Measurements from ENCODE around the gene PRICKLE1. TPM values are rescaled to one million over a fixed set of nuclear protein-coding genes. Genes with fewer than 3 reads are reported as not detected.

PRICKLE1 gene
- total RNA-seq, 1 experiment from 2014 or later = 7.0 TPM

GRCh38 chr12:42473130-42473529 is 116.4 kb downstream of the PRICKLE1 start:
- peak overlapping the region; percentile 23 for H3K4me2 ChIP-seq
- CTCF ChIA-PET = no interaction called here

GRCh38 chr12:42472376-42472775 is 117.2 kb downstream of the PRICKLE1 start:
- H4K20me1 ChIP-seq (ENCODE audit: insufficient read depth) = no peaks in the 10 kb centered on the region
- H3K27me3 ChIP-seq (ENCODE audit: insufficient read depth, low read depth) = no peaks in the 10 kb centered on the region
- peaks cover 15% of the 10 kb centered on the region for H3F3A ChIP-seq (ENCODE audit: insufficient read depth, low read depth)
- intact Hi-C loops (cut with micrococcal nuclease; ENCODE audit: unreplicated experiment) = no loop called here
- no peak overlapping the region for H2AFZ ChIP-seq
- no peak for DNase-seq
- H3K27ac ChIP-seq = no peak overlapping the region
- no peak overlapping the region for H3K4me3 ChIP-seq
- H3K4me2 ChIP-seq = no peak overlapping the region
- POLR2A ChIA-PET (ENCODE audit: unreplicated experiment) = no interaction called here
- no peaks in the 10 kb centered on the region for H3K36me3 ChIP-seq (ENCODE audit: low read depth)
- peaks cover 9% of the 10 kb centered on the region; the same call in 1 of the 2 replicates for H3K79me2 ChIP-seq (ENCODE audit: low read depth)
- CTCF ChIA-PET = no interaction called here
- no peak for TF ChIP-seq EZH2 (IDR thresholded peaks at IDR 0.05; ENCODE audit: low read depth)
- no peak for TF ChIP-seq CTCF (conservative IDR thresholded peaks at IDR 0.05)
- no peaks in the 10 kb centered on the region for H3K9me3 ChIP-seq (ENCODE audit: insufficient read depth, low read depth)
- peaks cover 33% of the 10 kb centered on the region for H3K4me1 ChIP-seq (replicated peaks; ENCODE audit: insufficient read depth)
- no peaks in the 10 kb centered on the region for H3K9me2 ChIP-seq (ENCODE audit: insufficient read depth)
- no TSS peak for BruUV-seq (replicated peaks)

More at GRCh38 chr12:42473130-42473529, 116.4 kb downstream of the PRICKLE1 start:
- BruUV-seq (replicated peaks) = no TSS peak
- Histone ChIP-seq H3K36me3 (ENCODE audit: low read depth) (no peaks in the 10 kb centered on the region), H3K27ac (peak overlapping the region; percentile 36), H3K4me3 (no peak overlapping the region), H3F3A (ENCODE audit: insufficient read depth, low read depth) (peaks cover 15% of the 10 kb centered on the region), H3K9me2 (ENCODE audit: insufficient read depth) (no peaks in the 10 kb centered on the region), H3K27me3 (ENCODE audit: insufficient read depth, low read depth) (no peaks in the 10 kb centered on the region), H4K20me1 (ENCODE audit: insufficient read depth) (no peaks in the 10 kb centered on the region), H2AFZ (no peak overlapping the region), H3K79me2 (ENCODE audit: low read depth) (peaks cover 11% of the 10 kb centered on the region), H3K4me1 (replicated peaks; ENCODE audit: insufficient read depth) (peaks cover 33% of the 10 kb centered on the region), H3K9me3 (ENCODE audit: insufficient read depth, low read depth) (no peaks in the 10 kb centered on the region)
- peak in 1 of 2 experiments; percentile 67 for DNase-seq
- POLR2A ChIA-PET (ENCODE audit: unreplicated experiment) = no interaction called here
- intact Hi-C loops (cut with micrococcal nuclease; ENCODE audit: unreplicated experiment) = no loop called here
- TF ChIP-seq CTCF (conservative IDR thresholded peaks at IDR 0.05) (no peak), EZH2 (IDR thresholded peaks at IDR 0.05; ENCODE audit: low read depth) (no peak)

GRCh38 chr12:42469355-42470175 is 120.0 kb downstream of the PRICKLE1 start:
- intact Hi-C loops (cut with micrococcal nuclease; ENCODE audit: unreplicated experiment) = no loop called here
- H3K9me3 ChIP-seq (ENCODE audit: insufficient read depth, low read depth) = no peaks in the 10 kb centered on the region
- no peak overlapping the region for H3K4me2 ChIP-seq
- DNase-seq = no peak
- H3K27ac ChIP-seq = no peak overlapping the region
- CTCF ChIA-PET = no interaction called here
- H3K79me2 ChIP-seq (ENCODE audit: low read depth) = no peaks in the 10 kb centered on the region
- peaks cover 21% of the 10 kb centered on the region for H3K4me1 ChIP-seq (replicated peaks; ENCODE audit: insufficient read depth)
- H3F3A ChIP-seq (ENCODE audit: insufficient read depth, low read depth) = peaks cover 6% of the 10 kb centered on the region
- no peaks in the 10 kb centered on the region for H3K9me2 ChIP-seq (ENCODE audit: insufficient read depth)
- H3K36me3 ChIP-seq (ENCODE audit: low read depth) = no peaks in the 10 kb centered on the region
- H4K20me1 ChIP-seq (ENCODE audit: insufficient read depth) = no peaks in the 10 kb centered on the region
- no peak overlapping the region for H3K4me3 ChIP-seq
- TF ChIP-seq CTCF (conservative IDR thresholded peaks at IDR 0.05) (no peak), EZH2 (IDR thresholded peaks at IDR 0.05; ENCODE audit: low read depth) (no peak)
- POLR2A ChIA-PET (ENCODE audit: unreplicated experiment) = no interaction called here
- H3K27me3 ChIP-seq (ENCODE audit: insufficient read depth, low read depth) = no peaks in the 10 kb centered on the region
- BruUV-seq (replicated peaks) = no TSS peak
- no peak overlapping the region for H2AFZ ChIP-seq

Measured in PC-9 (cell line).